Activated naive CD8-positive, alpha-beta T cell treated with anti-CD3 and anti-CD28 coated beads, Interleukin-2, amount 50 U/mL, for 24 hours (primary cell): ENCODE measurements around the gene FBXO21.
"Not testable (repeated sequence)": the region's sequence is repeated elsewhere in the genome, so short reads cannot be mapped to it uniquely, and the experiment has no call there.

Experiments used
- ATAC-seq: fragments of 150-1000 bp; cut with Tn5 transposase; one replicate; pipeline ENCODE4 v1.10.0; 2021
- DNase-seq: peaks from one replicate; pipeline ENCODE4 v3.0.0; 2021
- H3K27ac Mint-ChIP-seq: one replicate; pipeline ENCODE4 v1.8.0; 2021; ENCODE audit warnings: mild to moderate bottlenecking, mixed read lengths
- H3K27me3 Mint-ChIP-seq: one replicate; pipeline ENCODE4 v1.8.0; 2021; ENCODE audit warnings: mixed read lengths
- H3K36me3 Mint-ChIP-seq: one replicate; pipeline ENCODE4 v1.8.0; 2021; ENCODE audit warnings: low read depth, mixed read lengths
- H3K4me1 Mint-ChIP-seq: one replicate; pipeline ENCODE4 v1.8.0; 2021; ENCODE audit warnings: mixed read lengths
- H3K4me3 Mint-ChIP-seq: one replicate; pipeline ENCODE4 v1.8.0; 2021; ENCODE audit warnings: mild to moderate bottlenecking, moderate library complexity, mixed read lengths
- H3K9me3 Mint-ChIP-seq: one replicate; pipeline ENCODE4 v1.8.0; 2021; ENCODE audit warnings: mixed read lengths

Gene FBXO21

GRCh38 chr12:117101953-117102799 lies 88.1 kb downstream of the FBXO21 start:
- ATAC-seq (no peak), DNase-seq (no peak)
- peaks cover 22% of the 10 kb centered on the region for H3K4me1 Mint-ChIP-seq
- H3K27ac Mint-ChIP-seq = no peak overlapping the region
- H3K9me3 Mint-ChIP-seq = no peaks in the 10 kb centered on the region
- no peak overlapping the region for H3K4me3 Mint-ChIP-seq
- H3K27me3 Mint-ChIP-seq = peaks cover 17% of the 10 kb centered on the region
- no peaks in the 10 kb centered on the region for H3K36me3 Mint-ChIP-seq

GRCh38 chr12:117100851-117101673 lies 89.2 kb downstream of the FBXO21 start:
- Mint-ChIP-seq H3K27me3 (peaks cover 22% of the 10 kb centered on the region), H3K4me3 (no peak overlapping the region), H3K4me1 (peaks cover 21% of the 10 kb centered on the region), H3K9me3 (no peaks in the 10 kb centered on the region), H3K27ac (no peak overlapping the region), H3K36me3 (no peaks in the 10 kb centered on the region)
- ATAC-seq = no peak
- DNase-seq = no peak

GRCh38 chr12:117100251-117100650 lies 90.0 kb downstream of the FBXO21 start:
- ATAC-seq = no peak
- Mint-ChIP-seq H3K4me1 (peaks cover 16% of the 10 kb centered on the region), H3K36me3 (no peaks in the 10 kb centered on the region), H3K9me3 (no peaks in the 10 kb centered on the region), H3K27me3 (peaks cover 22% of the 10 kb centered on the region), H3K27ac (no peak overlapping the region), H3K4me3 (peak overlapping the region; percentile 77)
- no peak for DNase-seq

- Mint-ChIP-seq H3K9me3 (no peaks in the 10 kb centered on the region), H3K27me3 (peaks cover 22% of the 10 kb centered on the region), H3K4me3 (peak overlapping the region; percentile 76), H3K27ac (no peak overlapping the region), H3K4me1 (peaks cover 16% of the 10 kb centered on the region), H3K36me3 (no peaks in the 10 kb centered on the region)
- DNase-seq = peak; percentile 48
- peak; percentile 25 for ATAC-seq
Observed at GRCh38 chr12:117098361-117099217, 91.7 kb downstream of the FBXO21 start.

- H3K27ac Mint-ChIP-seq = no peak overlapping the region
Observed at GRCh38 chr12:117098024-117098360, 92.3 kb downstream of the FBXO21 start.

GRCh38 chr12:117097159-117097558 lies 93.1 kb downstream of the FBXO21 start:
- no peak overlapping the region for H3K4me3 Mint-ChIP-seq
- H3K9me3 Mint-ChIP-seq = no peaks in the 10 kb centered on the region
- H3K27ac Mint-ChIP-seq = no peak overlapping the region
- peaks cover 22% of the 10 kb centered on the region for H3K27me3 Mint-ChIP-seq
- DNase-seq = no peak
- ATAC-seq = no peak
- no peaks in the 10 kb centered on the region for H3K36me3 Mint-ChIP-seq
- H3K4me1 Mint-ChIP-seq = peaks cover 16% of the 10 kb centered on the region

More at GRCh38 chr12:117098024-117098360, 92.3 kb downstream of the FBXO21 start:
- H3K9me3 Mint-ChIP-seq = no peaks in the 10 kb centered on the region
- peak overlapping the region; percentile 76 for H3K4me3 Mint-ChIP-seq
- H3K36me3 Mint-ChIP-seq = no peaks in the 10 kb centered on the region
- H3K4me1 Mint-ChIP-seq = peaks cover 16% of the 10 kb centered on the region
- DNase-seq (no peak), ATAC-seq (no peak)
- peaks cover 22% of the 10 kb centered on the region for H3K27me3 Mint-ChIP-seq

GRCh38 chr12:117096501-117097042 lies 93.7 kb downstream of the FBXO21 start:
- ATAC-seq (no peak), DNase-seq (no peak)
- Mint-ChIP-seq H3K36me3 (no peaks in the 10 kb centered on the region), H3K4me3 (no peak overlapping the region), H3K4me1 (peaks cover 16% of the 10 kb centered on the region), H3K9me3 (no peaks in the 10 kb centered on the region), H3K27me3 (peaks cover 22% of the 10 kb centered on the region), H3K27ac (no peak overlapping the region)

- DNase-seq, H3K27ac Mint-ChIP-seq, ATAC-seq, H3K4me3 Mint-ChIP-seq, H3K36me3 Mint-ChIP-seq, H3K9me3 Mint-ChIP-seq: not testable (repeated sequence)
- peaks cover 15% of the 10 kb centered on the region for H3K4me1 Mint-ChIP-seq
- H3K27me3 Mint-ChIP-seq = peaks cover 17% of the 10 kb centered on the region
Observed at GRCh38 chr12:117095191-117095590, 95.1 kb downstream of the FBXO21 start.

GRCh38 chr12:117093918-117094630 lies 96.2 kb downstream of the FBXO21 start:
- peaks cover 11% of the 10 kb centered on the region for H3K9me3 Mint-ChIP-seq
- H3K27me3 Mint-ChIP-seq = peaks cover 17% of the 10 kb centered on the region
- ATAC-seq (no peak), DNase-seq (no peak)
- no peak overlapping the region for H3K27ac Mint-ChIP-seq
- H3K4me1 Mint-ChIP-seq = peaks cover 7% of the 10 kb centered on the region
- H3K36me3 Mint-ChIP-seq = peaks cover 8% of the 10 kb centered on the region
- no peak overlapping the region for H3K4me3 Mint-ChIP-seq

- Mint-ChIP-seq H3K4me1 (peaks cover 7% of the 10 kb centered on the region), H3K36me3 (peaks cover 8% of the 10 kb centered on the region), H3K4me3 (no peak overlapping the region), H3K9me3 (peaks cover 11% of the 10 kb centered on the region), H3K27ac (no peak overlapping the region), H3K27me3 (peaks cover 17% of the 10 kb centered on the region)
- DNase-seq (no peak), ATAC-seq (no peak)
Observed at GRCh38 chr12:117093431-117093830, 96.8 kb downstream of the FBXO21 start.

- Mint-ChIP-seq H3K4me1 (peaks cover 5% of the 10 kb centered on the region), H3K4me3 (no peak overlapping the region), H3K27ac (no peak overlapping the region), H3K9me3 (peaks cover 11% of the 10 kb centered on the region), H3K36me3 (peaks cover 8% of the 10 kb centered on the region), H3K27me3 (peaks cover 14% of the 10 kb centered on the region)
- DNase-seq = no peak
- ATAC-seq = no peak
Observed at GRCh38 chr12:117092886-117093285, 97.4 kb downstream of the FBXO21 start.

- H3K27me3 Mint-ChIP-seq = peaks cover 9% of the 10 kb centered on the region
- DNase-seq = no peak
- peaks cover 8% of the 10 kb centered on the region for H3K36me3 Mint-ChIP-seq
- H3K4me1 Mint-ChIP-seq = peaks cover 3% of the 10 kb centered on the region
- ATAC-seq = no peak
- peaks cover 11% of the 10 kb centered on the region for H3K9me3 Mint-ChIP-seq
- no peak overlapping the region for H3K4me3 Mint-ChIP-seq
- no peak overlapping the region for H3K27ac Mint-ChIP-seq
Observed at GRCh38 chr12:117092511-117092780, 97.8 kb downstream of the FBXO21 start.
